Caco-2 (cell line): Measurements from ENCODE around the gene ADAM12. TPM values are rescaled to one million over a fixed set of nuclear protein-coding genes. Genes with fewer than 3 reads are reported as not detected.

Experiments used
- BruUV-seq: library from RNA; stranded (reverse); fragments of 400-500 nt; replicated peaks from 2 replicates; lab custom pipeline; 2021; lab: Mats Ljungman, UMichigan
- CTCF ChIA-PET: fragments of 300-600 bp; sonication (Branson Sonifier 250); formaldehyde crosslinking; loops from one replicate; lab custom pipeline; 2022; ENCODE audit warnings: antibody characterized with exemption; lab: Charles Lee
- POLR2A ChIA-PET: fragments of 300-600 bp; sonication (Branson Sonifier 250); formaldehyde crosslinking; loops from one replicate; lab custom pipeline; 2022; ENCODE audit warnings: antibody characterized with exemption; lab: Charles Lee
- DNase-seq, 2 experiments: peaks; one replicate each; pipeline versions ENCODE4 v3.0.0 to v3.0.0-alpha.2; 2020 to 2022
- H3K27me3 ChIP-seq: replicated peaks from 2 replicates; pipeline ENCODE4 v1.6.0; 2011; ENCODE audit warnings: low read length; ENCODE audit not compliant: control insufficient read depth, insufficient read depth
- H3K36me3 ChIP-seq: 2 replicates; pipeline ENCODE4 v1.5.1; 2011; ENCODE audit warnings: low read length; ENCODE audit not compliant: control insufficient read depth, insufficient read depth
- H3K4me1 ChIP-seq: fragments of 250-450 bp; sonication (Bioruptor Pico); 2 replicates; pipeline ENCODE4 v1.5.1; 2020; ENCODE audit warnings: mild to moderate bottlenecking
- H3K4me3 ChIP-seq: 2 replicates; pipeline ENCODE4 v1.5.1; 2011; ENCODE audit warnings: low read depth, mild to moderate bottlenecking, control low read depth, low read length
- H3K9me3 ChIP-seq: fragments of 250-450 bp; sonication (Bioruptor Pico); 2 replicates; pipeline ENCODE4 v1.5.1; 2020; ENCODE audit warnings: mild to moderate bottlenecking, moderate library complexity
- H3K27ac Mint-ChIP-seq: one replicate; pipeline ENCODE4 v1.8.0; 2022; ENCODE audit warnings: mixed read lengths; ENCODE audit not compliant: unreplicated experiment
- H3K27me3 Mint-ChIP-seq: one replicate; pipeline ENCODE4 v1.8.0; 2022; ENCODE audit warnings: mixed read lengths; ENCODE audit not compliant: insufficient read depth, unreplicated experiment
- H3K36me3 Mint-ChIP-seq: one replicate; pipeline ENCODE4 v1.8.0; 2022; ENCODE audit warnings: mild to moderate bottlenecking, mixed read lengths; ENCODE audit not compliant: insufficient read depth, unreplicated experiment
- H3K4me1 Mint-ChIP-seq: one replicate; pipeline ENCODE4 v1.8.0; 2022; ENCODE audit warnings: low read depth, mixed read lengths; ENCODE audit not compliant: unreplicated experiment
- H3K4me3 Mint-ChIP-seq: one replicate; pipeline ENCODE4 v1.8.0; 2022; ENCODE audit warnings: mild to moderate bottlenecking, moderate library complexity, mixed read lengths; ENCODE audit not compliant: unreplicated experiment
- H3K9me3 Mint-ChIP-seq: one replicate; pipeline ENCODE4 v1.8.0; 2022; ENCODE audit warnings: mixed read lengths; ENCODE audit not compliant: unreplicated experiment
- intact Hi-C: fragments of 100-400 bp; cut with micrococcal nuclease; formaldehyde crosslinking; loops from one replicate; pipeline ENCODE4 v1.10.0; 2022; ENCODE audit not compliant: unreplicated experiment
- total RNA-seq: library from RNA; stranded (reverse); gene quantifications from 2 replicates; pipeline ENCODE4 v1.2.3, GENCODE V29; 2022
- TF ChIP-seq, protein P1 (sequence below), 2 experiments: fragments of 200-600 bp in 1 of 2; IDR thresholded peaks; 1 replicate in 1 of 2; 2 replicates in 1 of 2; pipeline versions ENCODE4 v1.5.1 to v1.8.0; 2011 to 2022; ENCODE audit warnings: antibody characterized with exemption in 1 of 2, control low read depth in 1 of 2, inconsistent platforms in 1 of 2, low read depth in 1 of 2, low read length in 1 of 2, mild to moderate bottlenecking in 1 of 2, moderate library complexity in 1 of 2; ENCODE audit not compliant: insufficient read depth in 1 of 2, severe bottlenecking in 1 of 2, unreplicated experiment in 1 of 2

The ADAM12 gene
- total RNA-seq, 1 experiment from 2014 or later, result not detected

DNA sequence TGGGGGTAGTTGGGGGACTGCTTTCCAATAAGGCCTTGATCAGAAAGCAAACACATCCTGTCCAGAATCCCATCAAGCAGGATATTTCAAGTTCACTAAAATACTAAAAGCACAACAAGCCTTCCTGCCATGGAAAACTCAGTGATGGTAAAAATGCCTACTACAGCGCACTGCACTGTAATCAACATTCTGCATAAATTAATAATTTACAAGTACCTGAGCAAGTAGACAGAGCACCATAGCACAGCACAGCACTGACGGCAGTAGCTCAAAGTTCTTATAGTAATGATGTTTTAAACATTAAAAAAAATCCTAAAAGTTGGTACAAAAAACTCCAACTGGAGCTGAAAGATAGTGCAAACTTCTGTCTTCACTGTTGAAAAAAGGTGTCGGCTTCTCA, 371.4 kb downstream of the ADAM12 start:
- ChIA-PET POLR2A (no interaction called here), CTCF (no interaction called here)
- no peak overlapping the region for H3K4me3 ChIP-seq
- H3K27me3 Mint-ChIP-seq, result no peaks in the 10 kb centered on the region
- no TSS peak for BruUV-seq
- H3K4me1 ChIP-seq, result no peaks in the 10 kb centered on the region; the same call in 1 of the 2 replicates
- no peaks in the 10 kb centered on the region for H3K27me3 ChIP-seq
- intact Hi-C loops, result no loop called here
- peaks cover 11% of the 10 kb centered on the region for H3K4me1 Mint-ChIP-seq
- no peaks in the 10 kb centered on the region for H3K36me3 Mint-ChIP-seq
- no peak overlapping the region for H3K4me3 Mint-ChIP-seq
- H3K27ac Mint-ChIP-seq, result no peak overlapping the region
- H3K9me3 Mint-ChIP-seq, result no peaks in the 10 kb centered on the region
- no peaks in the 10 kb centered on the region for H3K9me3 ChIP-seq
- H3K36me3 ChIP-seq, result no peaks in the 10 kb centered on the region
- TF ChIP-seq, protein P1, sequence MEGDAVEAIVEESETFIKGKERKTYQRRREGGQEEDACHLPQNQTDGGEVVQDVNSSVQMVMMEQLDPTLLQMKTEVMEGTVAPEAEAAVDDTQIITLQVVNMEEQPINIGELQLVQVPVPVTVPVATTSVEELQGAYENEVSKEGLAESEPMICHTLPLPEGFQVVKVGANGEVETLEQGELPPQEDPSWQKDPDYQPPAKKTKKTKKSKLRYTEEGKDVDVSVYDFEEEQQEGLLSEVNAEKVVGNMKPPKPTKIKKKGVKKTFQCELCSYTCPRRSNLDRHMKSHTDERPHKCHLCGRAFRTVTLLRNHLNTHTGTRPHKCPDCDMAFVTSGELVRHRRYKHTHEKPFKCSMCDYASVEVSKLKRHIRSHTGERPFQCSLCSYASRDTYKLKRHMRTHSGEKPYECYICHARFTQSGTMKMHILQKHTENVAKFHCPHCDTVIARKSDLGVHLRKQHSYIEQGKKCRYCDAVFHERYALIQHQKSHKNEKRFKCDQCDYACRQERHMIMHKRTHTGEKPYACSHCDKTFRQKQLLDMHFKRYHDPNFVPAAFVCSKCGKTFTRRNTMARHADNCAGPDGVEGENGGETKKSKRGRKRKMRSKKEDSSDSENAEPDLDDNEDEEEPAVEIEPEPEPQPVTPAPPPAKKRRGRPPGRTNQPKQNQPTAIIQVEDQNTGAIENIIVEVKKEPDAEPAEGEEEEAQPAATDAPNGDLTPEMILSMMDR (IDR thresholded peaks at IDR 0.05; ENCODE audit: insufficient read depth in 1 of 2, low read depth in 1 of 2, low read length in 1 of 2, severe bottlenecking in 1 of 2, unreplicated experiment in 1 of 2), result no peak
- DNase-seq, result no peak

DNA sequence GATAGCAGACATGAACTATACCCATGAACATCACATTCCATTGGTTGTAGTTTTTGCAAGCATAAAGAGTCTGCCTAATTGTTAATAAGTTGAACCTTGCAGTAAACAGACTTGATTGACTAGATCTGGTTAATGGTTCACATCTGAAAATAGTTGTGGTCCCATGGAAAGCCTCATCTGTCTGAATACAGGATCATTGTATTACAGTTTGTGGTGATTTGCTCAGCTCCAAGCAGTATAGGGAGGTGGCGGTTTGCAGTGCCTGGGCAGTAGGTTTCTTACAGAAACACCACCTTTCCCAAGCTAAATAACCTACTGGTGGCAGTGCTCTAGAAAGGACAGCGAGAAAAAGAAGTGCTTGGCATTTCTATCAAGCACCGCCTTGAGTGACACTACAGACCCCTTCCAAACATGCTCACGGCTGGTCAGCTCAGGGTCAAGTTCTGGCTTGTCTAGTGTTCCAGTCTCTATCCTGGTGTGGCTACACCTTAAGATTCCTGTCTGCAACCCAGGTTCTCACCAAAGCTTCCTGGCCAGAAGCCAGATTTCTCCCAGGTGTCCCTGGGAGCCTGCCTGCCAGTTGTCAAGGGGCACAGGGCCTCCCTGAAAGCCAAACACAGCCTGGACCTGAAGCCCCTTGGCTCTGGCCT, 372.0 kb downstream of the ADAM12 start:
- Histone ChIP-seq H3K27me3 (no peaks in the 10 kb centered on the region), H3K4me1 (no peaks in the 10 kb centered on the region; the same call in 1 of the 2 replicates), H3K9me3 (no peaks in the 10 kb centered on the region), H3K4me3 (no peak overlapping the region), H3K36me3 (no peaks in the 10 kb centered on the region)
- intact Hi-C loops, result no loop called here
- no peak overlapping the region for H3K27ac Mint-ChIP-seq
- H3K27me3 Mint-ChIP-seq, result no peaks in the 10 kb centered on the region
- H3K9me3 Mint-ChIP-seq, result no peaks in the 10 kb centered on the region
- BruUV-seq, result no TSS peak
- CTCF ChIA-PET, result no interaction called here
- no peak overlapping the region for H3K4me3 Mint-ChIP-seq
- DNase-seq, result no peak
- peaks cover 11% of the 10 kb centered on the region for H3K4me1 Mint-ChIP-seq
- POLR2A ChIA-PET, result no interaction called here
- TF ChIP-seq, protein P1 (IDR thresholded peaks at IDR 0.05; ENCODE audit: insufficient read depth in 1 of 2, low read depth in 1 of 2, low read length in 1 of 2, severe bottlenecking in 1 of 2, unreplicated experiment in 1 of 2), result no peak
- H3K36me3 Mint-ChIP-seq, result no peaks in the 10 kb centered on the region

DNA sequence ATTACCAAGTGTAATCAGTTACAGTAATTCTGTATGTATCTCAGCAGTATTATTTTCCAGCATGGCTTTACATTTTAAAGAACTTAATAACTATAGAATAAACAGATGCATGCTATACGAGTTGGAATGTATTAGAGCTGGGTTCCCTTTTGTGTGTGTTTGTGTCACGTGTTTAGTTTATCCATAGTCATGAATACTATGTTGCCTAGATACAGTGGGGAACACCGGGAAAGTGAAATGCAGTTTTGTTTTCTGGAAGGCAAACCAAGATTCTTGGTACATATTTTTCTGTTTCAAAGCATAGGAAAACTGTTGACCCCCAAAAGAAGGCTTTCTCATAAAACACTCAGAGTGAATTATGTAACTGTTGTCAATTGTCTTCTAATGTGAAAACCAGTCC, 372.9 kb downstream of the ADAM12 start:
- H3K36me3 Mint-ChIP-seq, result no peaks in the 10 kb centered on the region
- Histone ChIP-seq H3K36me3 (no peaks in the 10 kb centered on the region), H3K4me1 (no peaks in the 10 kb centered on the region; the same call in 1 of the 2 replicates), H3K4me3 (no peak overlapping the region), H3K9me3 (no peaks in the 10 kb centered on the region), H3K27me3 (no peaks in the 10 kb centered on the region)
- ChIA-PET POLR2A (no interaction called here), CTCF (no interaction called here)
- no peak overlapping the region for H3K27ac Mint-ChIP-seq
- DNase-seq, result no peak
- H3K27me3 Mint-ChIP-seq, result no peaks in the 10 kb centered on the region
- H3K4me3 Mint-ChIP-seq, result no peak overlapping the region
- BruUV-seq, result no TSS peak
- intact Hi-C loops, result no loop called here
- peaks cover 11% of the 10 kb centered on the region for H3K4me1 Mint-ChIP-seq
- TF ChIP-seq, protein P1 (IDR thresholded peaks at IDR 0.05; ENCODE audit: insufficient read depth in 1 of 2, low read depth in 1 of 2, low read length in 1 of 2, severe bottlenecking in 1 of 2, unreplicated experiment in 1 of 2), result no peak
- H3K9me3 Mint-ChIP-seq, result no peaks in the 10 kb centered on the region
